GM12878 (cell line): ENCODE results near the gene DACH2. TPM values are rescaled to one million over a fixed set of nuclear protein-coding genes. Genes with fewer than 3 reads are reported as not detected.

ENCODE experiments used
- ATAC-seq: fragments of 200-7000 bp; cut with Tn5 transposase; 3 replicates; pipeline ENCODE4 v1.9.1; 2020; ENCODE audit warnings: mild to moderate bottlenecking, moderate library complexity
- BruUV-seq: library from RNA; stranded (reverse); fragments of 400-500 nt; replicated peaks from 2 replicates; lab custom pipeline; 2021; lab: Mats Ljungman, UMichigan
- CTCF ChIA-PET: fragments of 300-600 bp; sonication (Branson Sonifier 250); formaldehyde crosslinking; extraction: SDS; loops from one replicate; lab custom pipeline; 2021; ENCODE audit warnings: inconsistent platforms; lab: Yijun Ruan, JAX
- POLR2A ChIA-PET: fragments of 350-600 bp; formaldehyde crosslinking; extraction: SDS; loops from one replicate; lab custom pipeline; 2021; ENCODE audit warnings: inconsistent platforms; lab: Charles Lee
- RAD21 ChIA-PET: fragments of 300-600 bp; sonication (Branson Sonifier 250); formaldehyde crosslinking; loops from one replicate; lab custom pipeline; 2023; ENCODE audit warnings: antibody characterized with exemption; ENCODE audit not compliant: unreplicated experiment; lab: Charles Lee
- SMC1A ChIA-PET: fragments of 300-600 bp; sonication (Branson Sonifier 250); formaldehyde crosslinking; loops from one replicate; lab custom pipeline; 2023; ENCODE audit not compliant: unreplicated experiment, uncharacterized antibody; lab: Charles Lee
- DNase-seq: peaks from one replicate; pipeline ENCODE4 v3.0.0-alpha.2; 2011; ENCODE audit warnings: low read depth, low spot score
- FAIRE-seq: peaks from 3 replicates; lab custom pipeline; 2011; peaks lifted over from hg19 to GRCh38; lab: Jason Lieb, UNC
- H2AFZ ChIP-seq: 2 replicates; pipeline ENCODE4 v1.6.0; 2011; ENCODE audit warnings: low read depth, low read length, control low read depth; ENCODE audit not compliant: control insufficient read depth
- H3K27ac ChIP-seq: 2 replicates; pipeline ENCODE4 v1.5.1; 2011; ENCODE audit warnings: control low read depth; ENCODE audit not compliant: control insufficient read depth, insufficient read depth
- H3K27me3 ChIP-seq, 2 experiments: replicated peaks in 1 of 2; 2 replicates each; pipeline versions ENCODE4 v1.6.0 to v1.6.1; 2011; ENCODE audit warnings: low read length in 1 of 2; ENCODE audit not compliant: control insufficient read depth in 2 of 2, insufficient read depth in 2 of 2
- H3K36me3 ChIP-seq, 2 experiments: 2 replicates each; pipeline ENCODE4 v1.5.1; 2011; ENCODE audit warnings: low read length in 1 of 2; ENCODE audit not compliant: control insufficient read depth in 2 of 2, insufficient read depth in 2 of 2
- H3K4me1 ChIP-seq: 2 replicates; pipeline ENCODE4 v1.6.1; 2011; ENCODE audit warnings: mild to moderate bottlenecking, low read length, moderate library complexity, mixed read lengths; ENCODE audit not compliant: control insufficient read depth, insufficient read depth
- H3K4me2 ChIP-seq: 2 replicates; pipeline ENCODE4 v1.6.0; 2011; ENCODE audit warnings: control low read depth; ENCODE audit not compliant: control insufficient read depth, insufficient read depth
- H3K4me3 ChIP-seq: fragments of 200-600 bp; sonication (generic); 2 replicates; pipeline ENCODE4 v1.5.1; 2016
- H3K79me2 ChIP-seq: 2 replicates; pipeline ENCODE4 v1.6.0; 2011; ENCODE audit warnings: low read length; ENCODE audit not compliant: control insufficient read depth, insufficient read depth
- H3K9ac ChIP-seq: 2 replicates; pipeline ENCODE4 v1.8.0; 2011; ENCODE audit warnings: low read length, control low read depth, mixed read lengths; ENCODE audit not compliant: control insufficient read depth, insufficient read depth
- H3K9me3 ChIP-seq: replicated peaks from 3 replicates; pipeline ENCODE4 v1.5.1; 2011; ENCODE audit warnings: mild to moderate bottlenecking, low read length; ENCODE audit not compliant: control insufficient read depth, insufficient read depth
- H4K20me1 ChIP-seq: 2 replicates; pipeline ENCODE4 v1.6.0; 2011; ENCODE audit not compliant: control insufficient read depth, insufficient read depth
- CBFB ChIP-seq: IDR thresholded peaks from 2 replicates; pipeline ENCODE4 v1.6.1; 2016; ENCODE audit warnings: antibody characterized with exemption, low read depth
- CREB1 ChIP-seq: IDR thresholded peaks from 2 replicates; pipeline ENCODE4 v1.6.1; 2012; ENCODE audit warnings: low read depth, mild to moderate bottlenecking, inconsistent platforms
- GATAD2B ChIP-seq: fragments of 450-650 bp; conservative IDR thresholded peaks from 2 replicates; pipeline ENCODE4 v1.6.1; 2017; ENCODE audit warnings: low read depth, mild to moderate bottlenecking, moderate library complexity
- HDAC2 ChIP-seq: fragments of 200-600 bp; sonication (generic); IDR thresholded peaks from 2 replicates; pipeline ENCODE4 v1.6.1; 2017
- POLR2AphosphoS5 ChIP-seq: IDR thresholded peaks from 2 replicates; pipeline ENCODE4 v1.6.1; 2011; ENCODE audit warnings: mild to moderate bottlenecking, low read length, inconsistent platforms
- RBBP5 ChIP-seq: fragments of 200-600 bp; sonication (generic); conservative IDR thresholded peaks from 2 replicates; pipeline ENCODE4 v1.6.1; 2016
- SP1 ChIP-seq: IDR thresholded peaks from one replicate; pipeline ENCODE4 v1.6.1; 2011; ENCODE audit warnings: low read depth, low read length
- ZNF384 ChIP-seq: IDR thresholded peaks from 2 replicates; pipeline ENCODE4 v1.6.1; 2012; ENCODE audit warnings: low read depth, mild to moderate bottlenecking, low read length, improper control_type of control experiment, borderline replicate concordance
- in situ Hi-C: fragments of 300-500 bp; cut with MboI; formaldehyde crosslinking; loops from 9 replicates; pipeline ENCODE4 v1.14.3; 2018; ENCODE audit warnings: mixed read lengths
- intact Hi-C: fragments of 100-400 bp; cut with micrococcal nuclease; formaldehyde crosslinking; loops from one replicate; pipeline ENCODE4 v1.14.2; 2022; ENCODE audit not compliant: unreplicated experiment
- polyA plus RNA-seq, 11 experiments: library from polyadenylated mRNA; depleted of rRNA in 4 of 11; unstranded in 6 of 11; stranded (reverse) in 5 of 11; fragments of >200 nt; fragmentation: Nextera tagmentation in 4 of 11; fragmentation: Illumina TruSeq in 1 of 11; extraction: Ambion mirVana in 4 of 11; extraction: Trizol in 1 of 11; gene quantifications; 1 replicate in 1 of 11; 2 replicates in 10 of 11; pipeline versions ENCODE4 v1.2.1 to v1.2.3, GENCODE V29; 2011 to 2016; ENCODE audit warnings: inconsistent platforms in 2 of 11, missing spikeins in 2 of 11, low read depth in 1 of 11
- total RNA-seq, 4 experiments: library from RNA; depleted of rRNA in 3 of 4; stranded (reverse); fragments of >200 nt in 3 of 4; fragmentation: Illumina TruSeq in 1 of 4; extraction: Trizol in 1 of 4; gene quantifications; 2 replicates each; pipeline versions ENCODE4 v1.2.1 to v1.2.3, GENCODE V29; 2013 to 2021
- TF ChIP-seq, protein P1 (sequence below): fragments of 450-650 bp; IDR thresholded peaks from 2 replicates; pipeline ENCODE4 v1.6.1; 2016; ENCODE audit warnings: mild to moderate bottlenecking
- TF ChIP-seq, protein P2 (sequence below): fragments of 450-650 bp; conservative IDR thresholded peaks from 2 replicates; pipeline ENCODE4 v1.6.1; 2017; ENCODE audit warnings: mild to moderate bottlenecking, moderate library complexity

The DACH2 gene
- total and polyA plus RNA-seq, 10 of the 15 experiments (the other 5 are each of a cell fraction or from before 2014, with no cell fraction given) = 0.03 to 0.19 (median 0.07) TPM; not detected in 6

GRCh38 chrX:86436116-86436515 is 287.9 kb downstream of the DACH2 start:
- no peak for FAIRE-seq
- no peaks in the 10 kb centered on the region for H4K20me1 ChIP-seq
- H2AFZ ChIP-seq = no peak overlapping the region
- H3K27ac ChIP-seq = no peak overlapping the region
- RAD21 ChIA-PET = no interaction called here
- no peak for DNase-seq
- TF ChIP-seq, protein P1, sequence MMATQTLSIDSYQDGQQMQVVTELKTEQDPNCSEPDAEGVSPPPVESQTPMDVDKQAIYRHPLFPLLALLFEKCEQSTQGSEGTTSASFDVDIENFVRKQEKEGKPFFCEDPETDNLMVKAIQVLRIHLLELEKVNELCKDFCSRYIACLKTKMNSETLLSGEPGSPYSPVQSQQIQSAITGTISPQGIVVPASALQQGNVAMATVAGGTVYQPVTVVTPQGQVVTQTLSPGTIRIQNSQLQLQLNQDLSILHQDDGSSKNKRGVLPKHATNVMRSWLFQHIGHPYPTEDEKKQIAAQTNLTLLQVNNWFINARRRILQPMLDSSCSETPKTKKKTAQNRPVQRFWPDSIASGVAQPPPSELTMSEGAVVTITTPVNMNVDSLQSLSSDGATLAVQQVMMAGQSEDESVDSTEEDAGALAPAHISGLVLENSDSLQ = no peak
- TF ChIP-seq, protein P2, sequence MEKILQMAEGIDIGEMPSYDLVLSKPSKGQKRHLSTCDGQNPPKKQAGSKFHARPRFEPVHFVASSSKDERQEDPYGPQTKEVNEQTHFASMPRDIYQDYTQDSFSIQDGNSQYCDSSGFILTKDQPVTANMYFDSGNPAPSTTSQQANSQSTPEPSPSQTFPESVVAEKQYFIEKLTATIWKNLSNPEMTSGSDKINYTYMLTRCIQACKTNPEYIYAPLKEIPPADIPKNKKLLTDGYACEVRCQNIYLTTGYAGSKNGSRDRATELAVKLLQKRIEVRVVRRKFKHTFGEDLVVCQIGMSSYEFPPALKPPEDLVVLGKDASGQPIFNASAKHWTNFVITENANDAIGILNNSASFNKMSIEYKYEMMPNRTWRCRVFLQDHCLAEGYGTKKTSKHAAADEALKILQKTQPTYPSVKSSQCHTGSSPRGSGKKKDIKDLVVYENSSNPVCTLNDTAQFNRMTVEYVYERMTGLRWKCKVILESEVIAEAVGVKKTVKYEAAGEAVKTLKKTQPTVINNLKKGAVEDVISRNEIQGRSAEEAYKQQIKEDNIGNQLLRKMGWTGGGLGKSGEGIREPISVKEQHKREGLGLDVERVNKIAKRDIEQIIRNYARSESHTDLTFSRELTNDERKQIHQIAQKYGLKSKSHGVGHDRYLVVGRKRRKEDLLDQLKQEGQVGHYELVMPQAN = no peak
- TF ChIP-seq HDAC2 = no peak
- no peak for TF ChIP-seq CREB1
- TF ChIP-seq CBFB = no peak
- no peak for TF ChIP-seq RBBP5
- no peak for TF ChIP-seq GATAD2B
- no peak for TF ChIP-seq SP1
- no peak for TF ChIP-seq ZNF384
- TF ChIP-seq POLR2AphosphoS5 = no peak
- H3K4me1 ChIP-seq = no peaks in the 10 kb centered on the region
- H3K4me2 ChIP-seq = no peak overlapping the region
- H3K79me2 ChIP-seq = no peaks in the 10 kb centered on the region
- SMC1A ChIA-PET = no interaction called here
- no peak for ATAC-seq
- H3K9me3 ChIP-seq = no peaks in the 10 kb centered on the region
- H3K27me3 ChIP-seq = no peaks in the 10 kb centered on the region
- in situ Hi-C loops (no loop called here), intact Hi-C loops (no loop called here)
- H3K4me3 ChIP-seq = no peak overlapping the region
- no TSS peak for BruUV-seq
- POLR2A ChIA-PET = no interaction called here
- CTCF ChIA-PET = interaction anchor here (0.6 kb wide), 1 partner anchor 26 kb away, joined by 3 read pairs; no protein-coding TSS in a partner anchor
- H3K36me3 ChIP-seq = no peaks in the 10 kb centered on the region
- H3K9ac ChIP-seq = no peak overlapping the region
